NCI-H2196 (cell line): ENCODE measurements around the gene SCN4A.

Experiments used
- DNase-seq: peaks from one replicate; lab custom pipeline; 2025; ENCODE audit not compliant: unreplicated experiment; lab: John Stamatoyannopoulos, UW

Gene SCN4A

GRCh38 chr17:63889026-63889848 lies 83.5 kb downstream of the SCN4A start:
- DNase-seq = peak; percentile 44
